GM12872 (cell line): ENCODE results near the gene DNAH17.

ENCODE experiments used
- CTCF ChIP-seq: IDR thresholded peaks from 3 replicates; pipeline ENCODE4 v1.5.1; 2011; ENCODE audit warnings: low read depth, mild to moderate bottlenecking, low read length, moderate library complexity; ENCODE audit not compliant: insufficient read depth

The DNAH17 gene

GRCh38 chr17:78548725-78549124 is 28.5 kb downstream of the DNAH17 start:
- TF ChIP-seq CTCF = no peak

- no peak for TF ChIP-seq CTCF
Measured at GRCh38 chr17:78547035-78547434, 30.2 kb downstream of the DNAH17 start.

- no peak for TF ChIP-seq CTCF
Measured at GRCh38 chr17:78546476-78546875, 30.7 kb downstream of the DNAH17 start.

- TF ChIP-seq CTCF = no peak
Measured at GRCh38 chr17:78544881-78545755, 32.1 kb downstream of the DNAH17 start.

GRCh38 chr17:78541488-78542206 is 35.5 kb downstream of the DNAH17 start:
- no peak for TF ChIP-seq CTCF

- TF ChIP-seq CTCF = no peak
Measured at GRCh38 chr17:78539781-78540180, 37.4 kb downstream of the DNAH17 start.

GRCh38 chr17:78538033-78538776 is 39.0 kb downstream of the DNAH17 start:
- TF ChIP-seq CTCF = no peak
